NCI-H2196 treated with DMSO at 0.1 percent for 48 hours (cell line): Measurements from ENCODE around the gene ZFHX3.

Experiments used
- DNase-seq: peaks from one replicate; lab custom pipeline; 2025; ENCODE audit not compliant: unreplicated experiment; lab: John Stamatoyannopoulos, UW

ZFHX3 gene

DNA sequence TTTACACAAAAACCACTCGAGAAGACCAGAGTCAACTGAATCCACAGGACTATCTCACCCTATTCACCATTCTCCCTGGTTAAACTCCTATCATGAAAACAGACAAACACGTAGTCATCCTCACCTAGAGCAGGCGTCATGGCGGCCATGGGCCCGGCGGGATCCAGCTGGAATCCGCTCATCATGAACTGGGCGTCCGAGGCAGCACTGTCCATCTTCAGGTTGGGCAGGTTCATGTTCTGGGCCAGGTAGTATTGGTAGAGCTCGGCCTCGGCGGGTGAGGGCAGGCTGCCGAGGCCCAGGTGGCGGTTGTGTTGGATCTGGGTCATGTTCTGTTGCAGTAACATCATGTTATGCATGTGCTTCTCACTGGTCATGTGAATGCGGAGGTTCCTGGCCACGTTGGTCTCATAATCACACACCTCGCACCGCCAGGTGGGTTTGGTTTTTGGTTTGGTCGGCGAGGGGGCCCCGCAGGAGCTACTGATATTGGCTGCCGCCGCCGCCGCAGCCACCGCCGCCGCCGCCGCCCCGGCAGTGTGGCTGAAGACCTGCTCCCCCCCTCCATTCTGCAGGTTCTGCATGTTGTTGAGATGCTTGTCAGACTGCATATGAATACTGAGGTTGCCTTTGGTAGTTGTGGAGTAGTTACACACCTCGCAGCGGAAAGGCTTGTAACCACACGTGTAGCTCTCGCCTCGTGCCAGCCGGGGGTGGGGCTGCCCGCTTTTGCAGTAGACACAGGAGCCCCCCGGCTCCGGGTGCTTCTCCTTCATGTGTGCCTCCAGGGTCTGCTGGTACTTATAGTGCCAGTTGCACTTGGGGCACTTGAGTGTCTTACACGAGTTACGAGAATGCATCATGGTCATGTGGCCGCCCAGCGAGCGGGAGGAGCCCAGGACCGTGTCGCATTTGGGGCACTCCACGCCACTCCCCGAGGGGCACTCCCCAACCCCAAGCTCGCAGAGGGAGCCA lies 90.3 kb downstream of the ZFHX3 start:
- no peak for DNase-seq

GRCh38 chr16:72956124-72957064 lies 91.5 kb downstream of the ZFHX3 start:
- no peak for DNase-seq

DNA sequence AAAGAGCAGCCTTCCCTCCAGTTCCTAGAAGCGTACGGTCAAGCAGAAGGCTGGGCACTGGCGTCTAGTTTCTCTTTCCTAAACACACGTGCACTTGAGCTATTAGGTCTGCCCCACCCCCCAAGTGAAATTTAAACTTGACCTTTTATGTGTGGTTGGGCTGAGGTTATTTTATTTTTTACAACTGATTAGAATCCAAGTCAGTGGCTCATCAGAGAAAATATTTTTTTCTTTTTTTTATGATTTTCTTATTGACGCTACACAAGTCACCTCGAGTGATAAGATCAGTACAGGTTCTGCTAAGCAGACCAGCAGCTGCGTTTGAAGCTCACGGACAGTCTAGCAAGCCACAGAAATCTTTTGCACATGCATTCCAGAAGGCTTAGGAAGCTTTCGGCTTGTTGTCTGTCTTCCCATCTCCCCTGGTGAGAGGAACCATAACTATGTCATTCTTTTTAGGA lies 95.1 kb downstream of the ZFHX3 start:
- DNase-seq, result no peak

GRCh38 chr16:72952404-72952803 lies 95.5 kb downstream of the ZFHX3 start:
- DNase-seq, result no peak

DNA sequence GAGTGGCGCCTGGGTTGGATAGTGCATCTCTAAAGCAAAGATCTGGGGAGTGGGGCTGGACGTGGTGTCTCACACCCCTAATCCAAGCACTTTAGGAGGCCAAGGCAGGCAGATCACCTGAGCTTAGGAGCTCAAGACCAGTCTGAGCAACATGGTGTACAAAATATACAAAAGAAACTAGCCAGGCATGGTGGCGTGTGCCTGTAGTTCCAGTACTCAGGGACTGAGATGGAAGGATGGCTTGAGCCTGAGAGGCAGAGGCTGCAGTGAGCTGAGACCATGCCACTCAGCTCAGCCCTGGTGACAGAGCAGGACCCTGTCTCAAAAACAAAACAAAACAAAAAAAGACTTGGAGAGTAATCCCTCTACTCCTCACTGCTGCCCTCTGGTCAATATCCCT lies 96.0 kb downstream of the ZFHX3 start:
- no peak for DNase-seq

DNA sequence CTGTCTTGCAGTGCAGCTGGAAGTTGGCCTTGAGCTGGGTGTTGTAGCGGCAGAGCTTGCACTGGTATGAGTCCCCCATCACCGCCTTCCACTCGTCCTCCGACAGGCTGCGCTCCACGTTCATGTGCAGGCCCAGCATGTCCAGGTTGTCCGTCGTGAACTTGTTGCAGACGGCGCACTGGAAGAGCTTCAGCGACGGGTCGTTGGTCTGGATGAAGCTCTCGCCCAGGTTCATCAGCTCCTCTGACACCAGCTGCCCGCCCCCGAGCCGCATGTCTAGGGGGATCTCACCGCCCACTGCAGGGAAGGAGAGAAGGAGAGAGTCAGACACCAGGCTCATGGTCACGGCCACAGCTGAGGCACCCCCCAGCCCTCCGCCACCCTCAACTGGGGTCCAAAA lies 97.3 kb downstream of the ZFHX3 start:
- DNase-seq, result no peak

DNA sequence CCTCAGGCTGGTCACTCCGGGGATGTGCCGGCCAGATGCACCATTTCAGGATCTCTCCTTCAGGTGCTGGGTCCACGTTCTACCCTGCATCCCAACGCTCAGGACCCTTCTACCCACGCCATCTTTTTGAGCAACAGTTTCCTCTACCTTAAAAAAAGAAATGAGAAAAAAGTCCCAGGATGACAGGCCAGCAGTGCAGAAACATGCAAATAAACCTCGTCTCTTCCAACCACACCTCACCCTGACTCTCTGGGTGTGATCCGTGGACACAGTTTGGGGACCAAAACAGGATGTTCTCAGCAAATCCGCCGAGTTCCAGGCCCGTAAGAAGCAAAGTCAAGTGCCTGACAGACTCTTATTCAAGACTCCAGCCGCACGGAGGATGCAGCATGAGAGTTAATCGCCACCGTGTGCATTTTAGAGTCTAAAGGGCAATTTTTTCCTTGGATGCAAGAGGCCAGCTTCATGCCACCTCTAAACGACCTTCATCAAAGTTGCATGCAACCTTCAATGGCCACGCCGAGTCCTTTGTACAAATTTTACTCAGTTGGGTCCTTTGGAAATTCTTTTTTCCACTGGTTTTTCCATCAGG lies 99.6 kb downstream of the ZFHX3 start:
- no peak for DNase-seq

DNA sequence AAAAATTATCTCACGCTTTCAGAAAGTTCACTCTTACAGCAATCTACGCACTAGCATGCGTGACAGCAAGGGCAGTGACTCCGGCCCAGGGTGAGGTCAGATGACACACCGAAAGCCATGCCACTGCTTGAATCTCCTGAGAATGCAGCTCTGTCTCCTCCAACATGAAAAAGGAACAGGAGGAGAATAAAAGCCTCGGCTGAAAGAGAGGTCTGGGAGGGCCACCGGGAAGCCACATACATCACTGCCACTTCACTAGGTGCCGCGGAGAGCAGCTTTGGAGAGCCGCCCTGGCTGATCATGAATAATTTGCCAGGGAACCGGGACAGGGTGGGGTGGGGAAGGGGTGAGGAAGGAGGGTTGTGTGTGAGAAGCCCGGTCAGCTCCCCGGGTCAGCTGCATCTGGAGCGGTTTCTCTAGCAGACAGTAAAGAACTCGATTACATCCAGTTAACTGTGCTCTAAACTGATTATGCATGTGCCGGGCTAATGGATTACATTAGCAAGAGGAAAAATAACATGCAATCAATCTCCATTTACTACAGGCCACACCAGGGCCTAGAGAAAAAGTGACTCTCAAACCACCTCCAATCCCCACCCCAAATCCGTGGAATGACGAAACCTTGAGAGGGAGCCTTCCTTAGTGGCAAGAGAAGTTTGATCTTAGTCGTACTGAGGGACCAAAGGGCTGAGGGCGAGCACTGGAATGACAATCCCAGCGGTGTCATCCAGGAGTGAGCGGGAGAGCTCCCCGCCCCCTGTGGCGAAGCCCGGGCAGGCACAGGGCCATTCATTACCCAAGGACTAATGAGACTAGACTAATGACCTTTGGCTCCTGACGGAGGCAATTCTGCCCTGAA lies 100.3 kb downstream of the ZFHX3 start:
- DNase-seq, result no peak

GRCh38 chr16:72946474-72947194 lies 101.3 kb downstream of the ZFHX3 start:
- no peak for DNase-seq

- DNase-seq, result no peak
Measured at GRCh38 chr16:72946063-72946462, 101.9 kb downstream of the ZFHX3 start.

DNA sequence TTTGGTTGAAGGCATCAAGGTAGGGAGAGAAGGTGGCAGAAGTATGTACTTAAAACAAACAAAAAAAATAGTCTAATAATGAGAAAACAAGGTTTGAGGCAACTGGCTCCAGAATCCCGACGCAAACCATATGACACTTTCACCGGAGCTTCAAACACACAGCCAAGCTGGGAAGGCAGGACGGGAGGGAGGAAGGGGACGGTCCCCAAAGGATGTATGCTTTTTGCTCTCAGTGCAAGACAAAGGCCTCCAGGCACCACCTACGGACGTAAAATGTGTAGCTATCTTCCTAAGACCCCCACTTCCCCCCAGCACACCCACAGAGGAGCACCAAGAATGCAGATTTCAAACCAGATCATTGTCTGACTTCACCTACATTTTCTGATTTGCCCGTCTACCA lies 102.3 kb downstream of the ZFHX3 start:
- DNase-seq, result no peak

- no peak for DNase-seq
Measured at GRCh38 chr16:72944757-72945485, 103.0 kb downstream of the ZFHX3 start.

DNA sequence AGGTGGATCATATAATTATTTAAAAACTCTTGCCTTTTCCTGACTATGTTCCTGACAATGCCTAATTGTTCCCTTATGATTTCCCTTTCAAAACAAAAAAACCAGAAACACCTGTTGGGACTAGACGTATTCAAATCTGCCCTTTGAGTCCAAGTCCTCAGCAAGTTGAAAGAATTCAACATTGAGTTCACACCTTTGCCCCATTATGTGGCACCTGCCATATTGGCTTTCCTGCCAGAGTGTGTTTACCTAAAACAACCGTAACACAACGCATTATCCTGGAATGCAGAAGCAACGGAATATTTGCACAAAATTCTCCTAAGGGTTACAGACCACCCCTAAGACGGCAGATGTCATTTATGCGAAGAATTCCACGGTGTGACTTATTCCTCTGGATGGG lies 105.9 kb downstream of the ZFHX3 start:
- no peak for DNase-seq

GRCh38 chr16:72940886-72941285 lies 107.0 kb downstream of the ZFHX3 start:
- no peak for DNase-seq

- DNase-seq, result no peak
Measured at GRCh38 chr16:72939247-72939646, 108.7 kb downstream of the ZFHX3 start.

- DNase-seq, result no peak
Measured at GRCh38 chr16:72938795-72939164, 109.1 kb downstream of the ZFHX3 start.

- no peak for DNase-seq
Measured at GRCh38 chr16:72937916-72938794, 109.8 kb downstream of the ZFHX3 start.

DNA sequence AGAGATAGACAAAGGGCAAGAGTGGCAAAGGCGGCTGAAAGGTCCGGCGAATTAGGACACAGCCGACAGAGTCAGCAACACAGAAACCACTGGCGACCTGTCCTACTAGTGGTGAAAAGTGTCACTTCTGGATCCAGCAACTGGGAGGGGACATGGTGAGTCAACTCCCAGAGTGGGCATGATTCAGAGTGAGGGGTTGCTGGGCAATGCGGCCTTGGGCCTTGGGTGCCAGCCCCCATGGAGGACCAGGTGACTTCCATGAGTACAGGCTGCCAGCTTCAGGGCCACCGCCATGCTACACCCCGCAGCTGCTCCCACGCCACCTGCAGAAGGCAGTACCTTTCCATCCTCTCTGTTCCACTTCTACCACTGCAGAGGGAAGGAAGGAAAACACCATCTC lies 110.6 kb downstream of the ZFHX3 start:
- no peak for DNase-seq
